ENCODE results near the gene SUGP1.

SUGP1 gene

DNA sequence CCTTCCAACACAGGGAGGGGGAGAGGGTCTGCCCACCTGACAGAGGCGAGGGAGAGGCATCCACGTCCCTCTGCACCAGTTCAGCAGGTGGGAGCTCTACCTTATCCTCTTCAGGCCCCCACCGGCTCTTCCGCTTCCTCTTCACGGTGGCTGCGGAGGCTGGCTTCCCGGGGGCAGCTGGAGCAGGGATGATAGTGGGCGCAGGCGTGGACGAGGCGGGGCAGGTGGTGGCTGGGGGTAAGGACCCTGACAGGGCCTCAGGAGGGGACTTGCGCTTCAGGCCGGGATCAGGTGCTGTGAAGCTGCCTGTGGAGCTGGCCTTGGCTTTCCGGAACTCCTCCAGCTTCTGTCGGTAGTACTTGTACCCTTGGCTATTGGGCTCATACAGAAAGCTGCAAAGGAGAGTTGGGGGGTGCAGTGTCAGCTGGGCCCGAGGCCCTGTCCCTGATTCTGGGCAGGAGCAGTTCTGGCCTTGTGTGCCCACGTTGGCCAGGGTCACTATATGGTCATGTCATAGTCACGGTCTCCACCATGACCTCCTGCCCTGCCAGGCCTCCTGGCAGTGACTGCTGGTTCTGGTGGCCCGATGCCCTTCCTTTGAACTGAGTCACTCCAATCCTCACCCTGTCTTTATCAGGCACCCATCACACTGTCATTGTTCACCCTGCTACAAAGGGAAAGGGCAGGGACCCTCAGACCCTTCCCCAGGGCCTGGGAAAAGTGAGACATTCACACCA is 23.2 kb downstream of the SUGP1 start:
- no peak for DNase-seq

GRCh38 chr19:19294914-19295313 is 25.4 kb downstream of the SUGP1 start:
- DNase-seq: no peak

DNA sequence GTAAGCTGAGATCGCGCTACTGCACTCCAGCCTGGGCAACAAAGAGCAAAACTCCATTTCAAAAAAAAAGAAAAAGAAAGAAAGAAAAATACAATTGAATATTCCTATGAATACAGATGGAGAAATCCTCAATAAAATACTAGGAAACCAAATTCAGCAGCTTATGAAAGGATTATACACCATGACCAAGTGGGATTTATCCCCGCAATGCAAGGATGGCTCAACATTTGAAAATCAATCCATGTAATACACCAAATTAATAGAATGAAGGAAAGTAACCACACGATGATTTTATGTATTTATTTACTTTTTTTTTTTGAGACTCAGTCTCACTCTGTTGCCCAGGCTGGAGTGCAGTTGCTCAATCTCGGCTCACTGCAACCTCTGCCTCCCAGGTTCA is 27.7 kb downstream of the SUGP1 start:
- no peak for DNase-seq

GRCh38 chr19:19285686-19286085 is 34.6 kb downstream of the SUGP1 start:
- DNase-seq: no peak

GRCh38 chr19:19280561-19280960 is 39.7 kb downstream of the SUGP1 start:
- peak; percentile 84 for DNase-seq

DNA sequence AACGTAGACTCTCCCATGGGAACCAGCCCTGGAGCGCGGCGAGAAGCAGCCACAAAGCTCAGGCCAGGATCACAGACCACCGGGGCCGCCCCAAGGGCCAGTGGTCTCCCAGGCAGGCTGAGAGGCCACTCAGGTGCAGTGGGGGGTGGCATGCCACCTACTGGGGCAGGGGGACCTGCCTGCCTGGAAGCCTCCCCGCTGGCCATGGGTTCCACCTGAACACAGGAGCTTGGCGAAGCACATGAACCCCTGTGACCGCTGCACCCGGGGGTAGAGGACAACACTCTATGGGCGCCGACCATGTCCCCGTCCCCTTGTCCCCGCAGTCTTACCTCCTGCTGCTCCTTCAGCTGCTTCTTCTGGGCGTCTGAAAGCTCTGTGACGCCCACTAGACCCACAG is 40.5 kb downstream of the SUGP1 start:
- DNase-seq: no peak

DNA sequence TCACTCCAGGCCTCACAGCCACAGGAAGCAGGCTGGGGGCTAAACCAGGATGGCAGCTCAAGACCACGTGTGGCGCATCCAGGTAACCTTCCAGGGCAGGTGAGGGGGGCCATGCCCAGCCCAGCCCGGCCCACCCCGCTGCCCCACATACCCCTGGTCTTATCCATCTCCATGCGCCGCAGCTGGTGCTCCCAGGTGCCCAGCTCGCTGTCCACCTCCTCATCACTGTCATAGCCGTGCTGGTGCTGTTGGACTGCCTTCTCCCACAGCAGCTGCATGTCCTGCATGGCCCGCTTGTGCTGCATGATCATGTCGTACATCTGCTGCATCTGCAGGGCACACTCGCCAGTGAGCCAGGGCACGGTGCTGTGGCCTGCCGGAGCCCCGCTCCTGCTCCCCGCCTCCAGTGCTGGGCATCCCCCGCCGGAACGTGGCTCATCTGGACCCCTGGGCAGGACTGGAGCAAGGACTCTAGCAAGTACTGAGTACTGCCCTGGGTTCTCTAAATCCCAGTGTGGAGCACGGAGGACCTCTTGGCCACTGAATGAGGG is 41.2 kb downstream of the SUGP1 start:
- DNase-seq: no peak

GRCh38 chr19:19278315-19278714 is 42.0 kb downstream of the SUGP1 start:
- peak; percentile 77 for DNase-seq

- no peak for DNase-seq
Measured at GRCh38 chr19:19276851-19277250, 43.5 kb downstream of the SUGP1 start.

- DNase-seq: no peak
Measured at GRCh38 chr19:19276386-19276785, 43.9 kb downstream of the SUGP1 start.

DNA sequence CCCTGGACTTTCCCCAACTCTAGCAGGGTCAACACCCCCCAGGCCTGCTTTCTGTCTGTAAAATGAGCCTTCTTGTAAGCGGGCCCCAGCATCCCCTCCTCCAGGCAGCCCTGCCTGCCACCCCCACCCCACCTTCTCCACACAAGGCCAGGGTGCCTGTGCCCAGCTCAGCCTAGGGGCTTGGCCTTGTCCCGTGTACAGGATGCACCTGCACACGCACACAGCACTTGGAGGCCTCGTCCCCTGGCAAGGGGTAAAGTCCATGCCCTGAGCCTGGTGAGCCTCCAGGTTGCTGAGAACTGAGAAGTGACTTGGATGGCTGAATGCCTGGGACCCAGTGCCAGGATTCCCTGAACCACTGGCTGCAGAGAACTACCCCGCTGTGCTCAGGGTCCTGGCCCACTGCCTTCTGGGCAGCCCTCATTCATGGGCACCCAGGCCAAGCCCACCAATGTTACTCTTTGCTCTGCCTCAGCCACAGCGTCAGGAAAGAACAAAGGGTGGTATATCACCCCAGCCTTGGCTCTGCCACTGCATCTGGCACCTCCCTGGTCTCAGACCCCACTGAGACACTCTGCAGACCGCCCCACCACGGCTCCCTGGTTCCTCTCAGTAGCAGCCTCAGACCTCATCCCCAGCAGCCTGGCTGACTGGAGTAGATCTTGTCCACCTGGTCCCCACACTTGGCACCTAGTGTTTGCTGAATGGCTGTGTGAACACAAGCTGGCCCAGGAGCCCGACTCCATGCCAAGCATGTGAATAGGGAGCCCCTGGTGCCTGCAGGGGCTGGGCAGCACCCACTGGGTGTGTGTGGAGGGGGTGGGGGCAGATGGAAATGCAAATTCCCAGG is 45.4 kb downstream of the SUGP1 start:
- DNase-seq: no peak

- peak; percentile 42 for DNase-seq
Measured at GRCh38 chr19:19274146-19274545, 46.2 kb downstream of the SUGP1 start.

- DNase-seq: no peak
Measured at GRCh38 chr19:19271828-19272599, 48.3 kb downstream of the SUGP1 start.

DNA sequence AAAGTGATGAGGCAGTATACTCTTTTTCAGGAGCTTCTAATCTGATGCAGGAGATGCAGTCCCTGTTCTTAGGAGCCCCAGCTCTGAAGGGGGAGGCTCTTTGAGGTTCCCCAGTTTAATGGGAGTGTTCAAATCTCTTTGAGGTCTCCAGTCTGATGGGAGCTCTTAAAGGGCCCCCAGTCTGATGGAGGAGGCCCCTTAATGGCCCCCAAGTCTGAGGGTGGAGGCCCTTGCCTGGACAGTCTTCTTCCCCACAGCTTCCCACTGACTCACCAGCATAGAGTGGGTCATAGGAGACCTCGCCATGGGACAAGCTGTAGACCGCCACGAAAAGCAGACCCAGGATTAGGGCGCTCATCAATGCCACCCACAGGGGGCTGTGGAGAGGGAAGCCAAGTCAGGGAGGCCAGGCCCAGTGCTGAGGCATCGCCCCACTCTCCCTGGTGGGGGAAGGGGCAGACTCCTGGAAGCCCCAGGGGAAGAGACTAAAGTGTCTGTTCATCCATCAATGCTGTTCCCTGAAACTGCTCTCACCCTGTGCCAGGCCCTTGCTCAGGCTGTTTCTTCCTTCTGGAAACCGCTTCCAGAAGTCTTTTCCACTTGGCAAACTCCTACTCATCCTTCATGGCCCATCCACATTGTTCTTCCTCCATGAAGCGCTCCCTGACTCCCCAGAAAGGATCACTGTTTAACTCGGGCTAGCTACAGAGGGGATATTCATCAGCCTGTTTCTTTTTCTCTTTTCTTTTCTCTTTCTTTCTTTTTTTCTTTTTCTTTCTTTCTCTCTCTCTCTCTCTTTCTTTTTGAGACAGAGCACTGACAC is 49.3 kb downstream of the SUGP1 start:
- no peak for DNase-seq

- DNase-seq: no peak
Measured at GRCh38 chr19:19269952-19270694, 50.2 kb downstream of the SUGP1 start.

GRCh38 chr19:19268453-19269385 is 51.6 kb downstream of the SUGP1 start:
- no peak for DNase-seq

GRCh38 chr19:19267305-19267704 is 53.0 kb downstream of the SUGP1 start:
- DNase-seq: no peak

GRCh38 chr19:19263886-19264487 is 56.3 kb downstream of the SUGP1 start:
- no peak for DNase-seq

DNA sequence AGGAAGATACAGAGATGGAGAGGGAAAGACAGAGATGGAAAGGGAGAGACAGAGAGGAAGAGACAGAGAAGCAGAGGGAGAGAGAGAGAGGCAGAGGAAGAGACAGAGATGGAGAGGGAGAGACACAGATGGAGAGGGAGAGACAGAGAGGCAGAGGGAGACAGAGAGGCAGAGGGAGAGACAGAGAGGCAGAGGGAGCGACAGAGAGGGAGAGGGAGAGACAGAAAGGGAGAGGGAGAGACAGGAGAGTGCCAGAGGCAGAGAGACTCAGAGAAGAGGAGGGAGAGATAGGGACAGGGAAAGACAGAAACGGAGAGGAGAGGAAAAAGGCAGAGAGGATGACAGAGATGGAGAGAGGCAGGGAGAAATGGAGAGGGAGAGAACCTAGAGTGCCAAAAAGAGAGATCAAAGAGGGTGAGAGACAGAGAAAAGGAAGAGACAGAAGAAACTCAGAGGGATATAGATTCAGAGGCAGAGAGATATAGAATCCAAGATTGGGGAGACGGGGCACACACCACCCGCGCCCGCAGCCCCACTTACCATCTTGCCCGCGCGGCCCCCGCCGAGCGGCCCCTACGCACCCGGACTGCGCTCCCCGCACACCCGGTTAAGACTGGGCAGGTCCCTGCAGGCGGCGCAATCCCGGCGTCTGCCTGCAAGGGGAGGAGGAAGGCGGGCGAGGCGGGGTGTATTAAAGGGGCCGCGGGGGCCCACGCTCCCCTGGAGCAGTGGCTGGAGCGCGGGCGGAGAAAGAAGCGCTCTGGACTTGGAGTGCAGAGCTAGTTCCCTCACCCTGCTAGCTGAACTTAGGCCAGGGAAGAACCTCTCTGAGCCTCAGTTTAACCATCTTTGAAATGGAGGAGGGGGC is 57.9 kb downstream of the SUGP1 start:
- no peak for DNase-seq

Data from NCI-H2171 (cell line).